HG02678 (cell line): ENCODE measurements around the gene DMRTB1.

Experiments used
- ATAC-seq: cut with Tn5 transposase; IDR thresholded peaks from one replicate; pipeline ENCODE4 v1.9.1; 2021; ENCODE audit warnings: mild to moderate bottlenecking, moderate library complexity; ENCODE audit not compliant: unreplicated experiment

Gene DMRTB1

GRCh38 chr1:53484705-53485477 lies 25.7 kb downstream of the DMRTB1 start:
- no peak for ATAC-seq

- no peak for ATAC-seq
These were observed 26.5 kb downstream of the DMRTB1 start for GRCh38 chr1:53485478-53486394.

GRCh38 chr1:53486395-53487026 lies 27.3 kb downstream of the DMRTB1 start:
- no peak for ATAC-seq

DNA sequence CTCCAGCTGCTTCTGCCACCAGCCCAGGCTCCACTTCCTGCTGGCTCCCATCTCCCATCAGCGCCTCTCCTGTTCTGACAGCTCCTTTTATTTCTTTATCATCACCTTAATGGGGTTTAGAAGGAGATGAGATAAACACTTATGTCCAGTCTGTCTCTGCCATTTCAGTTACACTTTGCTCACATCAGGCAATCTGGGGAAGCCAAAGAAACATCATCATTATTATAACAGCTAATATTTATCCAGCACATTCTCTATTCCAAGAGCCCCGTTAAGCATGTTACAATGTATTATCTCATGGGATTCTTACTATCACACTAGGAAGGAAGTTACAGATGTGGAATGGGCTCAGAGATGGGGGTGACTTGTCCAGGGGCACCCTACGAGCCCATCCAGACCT lies 31.2 kb downstream of the DMRTB1 start:
- ATAC-seq = no peak

DNA sequence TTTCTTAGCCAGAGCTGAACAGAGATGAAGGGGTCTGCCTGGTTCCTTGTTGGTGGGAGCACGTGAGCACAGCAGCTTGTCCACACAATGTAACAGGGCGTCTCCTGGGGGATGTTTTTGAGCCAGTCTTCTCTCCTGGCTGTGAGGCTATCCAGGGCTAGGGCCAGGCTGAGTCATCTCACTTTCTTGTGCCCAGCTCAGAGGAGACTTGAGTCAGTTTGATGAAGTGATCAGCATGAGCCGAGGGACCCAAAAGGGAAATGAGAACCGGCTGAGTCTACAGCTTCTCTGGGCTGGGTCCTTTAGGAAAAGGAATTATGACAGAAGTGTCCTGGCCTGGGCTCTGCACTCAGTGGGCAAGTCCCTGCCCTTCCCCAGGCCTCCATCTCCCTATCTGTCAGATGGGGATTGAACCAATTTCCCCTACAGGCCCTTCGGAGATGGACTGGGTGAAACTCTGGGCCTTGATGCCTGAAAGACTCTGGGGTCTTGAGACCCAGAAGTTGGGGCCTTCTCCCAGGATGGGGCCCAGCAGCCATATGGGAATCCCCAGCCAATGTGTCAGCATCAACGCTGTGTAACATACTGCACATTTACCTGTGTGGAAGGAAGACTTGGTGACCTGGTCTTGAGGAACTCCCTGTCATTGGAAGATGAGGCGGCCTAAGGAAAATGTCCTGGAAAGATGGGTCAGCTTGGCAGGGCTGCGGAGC lies 36.6 kb downstream of the DMRTB1 start:
- no peak for ATAC-seq

- ATAC-seq = no peak
These were observed 39.4 kb downstream of the DMRTB1 start for GRCh38 chr1:53498555-53499131.

DNA sequence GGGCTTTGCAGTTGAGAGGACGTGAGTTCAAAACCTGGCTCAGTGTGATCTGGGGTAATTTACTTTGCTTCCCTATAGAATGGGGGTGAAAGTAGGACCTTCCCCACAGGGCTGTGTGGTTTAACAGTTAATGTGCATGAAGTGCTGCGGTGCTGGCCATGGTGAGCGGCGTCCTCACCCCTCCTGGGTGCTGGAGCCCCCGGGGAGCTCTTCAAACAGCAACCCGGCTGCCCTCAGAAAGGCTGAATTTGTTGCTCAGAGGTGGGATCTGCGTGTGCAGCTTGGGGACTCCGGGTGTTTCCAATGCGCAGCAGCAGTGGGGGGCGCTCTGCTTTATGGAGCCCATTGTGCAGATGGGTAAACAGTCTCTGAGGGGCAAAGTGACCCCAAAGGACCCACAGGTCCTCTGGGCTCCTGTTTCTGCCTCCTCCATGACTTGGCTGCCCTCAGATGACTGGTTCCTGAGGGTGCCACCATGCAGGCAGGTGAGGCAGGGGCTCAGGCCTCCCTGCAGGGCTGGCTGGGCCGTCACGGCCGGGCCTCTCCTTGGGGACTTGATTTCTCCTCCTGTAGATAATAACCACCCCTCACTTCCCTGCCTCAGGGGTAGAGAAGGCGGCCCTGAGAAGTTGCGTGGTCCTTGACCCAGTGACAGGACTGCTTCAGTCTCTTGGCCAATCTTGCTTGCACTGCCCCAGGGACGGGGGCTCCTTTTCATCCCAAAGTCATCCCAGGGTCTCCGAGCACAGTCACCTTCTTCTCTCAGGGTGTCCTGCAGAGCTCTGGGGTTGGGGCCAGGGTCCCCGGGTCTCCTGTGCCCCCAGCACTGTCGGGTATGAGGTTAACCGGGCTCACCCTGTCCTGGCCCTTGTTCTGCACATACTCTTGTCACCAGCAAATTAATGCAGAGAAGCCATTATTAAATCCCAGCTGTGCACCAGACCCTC lies 40.3 kb downstream of the DMRTB1 start:
- no peak for ATAC-seq

DNA sequence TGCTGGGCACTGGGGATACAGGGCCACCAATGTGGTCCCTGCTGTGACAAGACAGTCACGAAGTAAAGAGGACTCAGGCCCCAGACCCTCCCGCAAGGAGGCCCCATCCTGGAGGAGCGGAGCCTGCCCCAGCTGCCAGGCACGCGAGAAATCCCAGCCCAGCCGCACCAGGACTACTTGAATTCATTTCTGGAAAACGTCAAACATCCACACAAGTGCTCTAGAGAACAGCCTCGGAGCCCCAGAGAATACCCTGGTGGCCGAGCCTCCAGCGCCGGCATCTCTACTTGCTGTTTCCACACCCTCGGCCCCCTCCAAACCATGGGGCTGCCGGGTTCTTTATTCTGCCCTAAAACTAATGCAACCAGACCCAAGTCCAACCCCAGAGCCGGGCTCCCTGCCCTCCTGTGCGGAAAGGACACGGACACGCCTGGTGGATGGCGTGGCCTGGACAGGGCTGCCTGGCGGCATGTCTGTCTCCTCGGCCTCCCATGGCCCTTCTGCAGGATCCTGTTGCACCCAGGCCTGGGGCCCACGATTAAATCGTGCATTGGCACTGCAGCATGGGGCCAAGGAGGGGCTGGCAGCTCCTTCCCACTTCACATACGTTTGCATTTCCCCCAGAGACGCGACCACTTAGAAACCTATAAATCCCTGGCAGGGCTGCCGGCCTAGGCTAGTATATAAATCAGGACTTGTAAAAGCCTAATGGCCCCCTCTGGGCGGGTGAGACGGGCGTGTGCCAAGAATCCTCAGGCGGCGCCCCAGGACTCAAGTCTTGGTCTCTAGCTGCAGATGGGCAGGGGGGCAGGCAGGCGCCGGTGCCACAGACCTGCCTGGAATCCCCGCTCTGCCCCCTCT lies 41.2 kb downstream of the DMRTB1 start:
- ATAC-seq = no peak

DNA sequence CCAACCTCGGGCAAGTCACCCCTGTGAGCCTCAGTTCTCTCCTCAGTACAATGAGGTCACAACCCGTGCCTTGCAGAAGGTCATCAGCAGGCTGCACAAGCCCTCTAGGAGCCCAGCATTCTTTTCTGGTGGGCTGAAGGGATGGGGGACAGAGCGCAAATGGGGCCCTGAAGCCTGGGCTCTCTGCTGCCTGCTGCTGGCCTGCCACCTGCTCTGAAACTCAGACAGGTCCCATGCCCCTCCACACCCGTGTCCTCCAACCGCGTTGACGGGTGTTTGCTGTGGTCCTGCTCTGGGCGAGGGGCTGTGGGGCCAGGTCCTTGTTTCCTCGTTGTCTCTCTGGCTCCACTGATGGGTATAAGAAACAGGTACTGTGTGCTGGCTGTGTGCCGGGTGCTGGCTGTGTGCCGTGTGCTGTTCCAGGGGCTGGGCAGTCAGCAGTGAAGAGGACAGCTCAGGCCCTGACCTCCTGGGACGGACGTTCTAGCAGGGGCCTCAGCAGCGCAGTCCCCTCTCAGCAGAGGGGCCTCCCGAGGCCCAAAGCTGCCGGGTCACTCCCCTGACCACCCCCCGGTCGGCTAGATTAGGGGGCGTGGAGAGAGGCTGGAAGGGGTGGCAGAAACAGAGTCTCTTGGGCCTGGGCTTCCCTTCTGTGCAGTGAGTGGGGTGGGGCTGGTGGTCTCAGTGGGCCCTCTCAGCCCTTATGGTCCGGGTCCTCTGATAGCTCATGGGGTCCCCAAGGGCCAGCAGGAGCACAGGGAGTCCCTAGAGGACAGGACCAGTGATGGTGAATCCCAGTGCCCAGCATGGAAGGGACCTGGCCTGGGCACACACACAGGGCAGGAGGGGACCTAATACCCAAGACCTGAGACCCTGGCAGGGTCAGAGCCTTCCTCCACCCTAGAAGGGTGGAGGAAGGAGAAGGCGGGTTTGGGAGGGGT lies 42.1 kb downstream of the DMRTB1 start:
- ATAC-seq = no peak

DNA sequence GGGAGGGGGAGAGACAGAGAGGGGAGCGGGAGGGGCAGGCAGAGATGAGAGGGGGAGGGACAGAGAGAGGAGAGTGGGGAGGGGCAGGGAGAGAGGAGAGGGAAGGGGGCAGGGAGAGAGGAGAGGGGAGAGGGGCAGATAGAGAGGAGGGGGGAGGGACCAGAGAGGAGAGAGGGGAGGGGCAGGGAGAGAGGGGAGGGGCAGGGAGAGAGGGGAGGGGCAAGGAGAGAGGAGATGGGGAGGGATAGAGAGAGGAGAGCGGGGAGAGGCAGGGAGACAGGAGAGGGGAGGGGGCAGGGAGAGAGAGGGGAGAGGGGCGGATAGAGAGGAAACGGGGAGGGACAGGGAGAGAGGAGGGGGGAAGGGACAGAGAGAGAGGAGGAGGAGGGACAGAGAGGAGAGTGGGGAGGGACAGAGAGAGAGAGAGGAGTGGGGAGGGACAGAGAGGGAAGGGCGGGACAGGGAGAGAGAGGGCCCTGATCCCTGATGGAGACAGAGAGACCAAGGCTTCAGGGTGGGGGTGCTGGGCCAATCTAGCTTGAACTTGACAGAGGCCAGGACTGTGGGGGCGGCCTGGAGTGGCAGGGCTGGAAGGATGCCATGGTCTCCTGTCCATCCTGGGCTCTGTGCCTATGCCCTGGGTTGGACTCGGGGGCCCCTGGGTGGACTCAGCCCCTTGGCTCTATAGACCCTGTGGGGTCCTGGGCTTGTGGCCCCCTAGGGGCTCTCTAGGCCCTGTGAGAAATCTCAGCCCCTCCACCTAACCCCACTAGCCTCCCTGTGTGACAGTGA lies 43.6 kb downstream of the DMRTB1 start:
- ATAC-seq = no peak

DNA sequence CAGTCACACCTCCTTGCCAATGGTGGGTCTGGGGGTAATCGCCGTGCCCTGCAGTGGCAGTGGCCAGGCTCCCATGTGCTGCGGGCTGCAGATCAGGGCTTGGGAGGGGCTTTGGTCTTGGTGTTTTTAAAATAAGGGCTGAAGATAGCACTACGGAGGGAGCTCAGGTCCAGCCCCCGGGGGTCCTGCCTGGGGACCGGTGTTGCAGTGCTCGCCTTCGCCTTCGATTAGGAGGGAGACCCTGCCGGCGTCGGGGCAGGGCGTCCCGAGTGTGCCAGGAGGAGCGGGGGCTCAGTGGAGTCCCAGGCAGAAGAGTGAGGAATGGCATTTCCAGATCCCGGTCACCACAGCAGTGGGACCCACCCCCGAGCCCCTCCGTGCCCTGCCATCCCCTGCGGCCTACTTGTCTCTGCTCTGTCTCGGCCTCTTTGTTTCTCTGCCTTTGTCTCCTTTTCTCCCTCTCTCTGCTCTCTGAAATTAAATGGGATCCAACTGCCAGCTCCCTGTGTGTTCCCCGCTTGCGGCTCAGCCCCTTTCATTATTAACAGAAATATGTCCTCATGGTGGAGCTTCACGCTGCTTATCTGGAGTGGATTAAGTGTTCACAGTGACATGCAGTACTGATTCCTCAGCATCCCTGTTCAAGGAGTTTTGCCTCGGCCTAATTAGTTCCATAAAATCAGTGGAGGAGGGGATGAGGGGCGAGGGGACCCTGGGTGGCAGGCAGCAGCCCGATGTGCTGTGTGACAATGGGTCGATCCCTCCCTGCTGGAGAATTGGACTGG lies 44.4 kb downstream of the DMRTB1 start:
- no peak for ATAC-seq

DNA sequence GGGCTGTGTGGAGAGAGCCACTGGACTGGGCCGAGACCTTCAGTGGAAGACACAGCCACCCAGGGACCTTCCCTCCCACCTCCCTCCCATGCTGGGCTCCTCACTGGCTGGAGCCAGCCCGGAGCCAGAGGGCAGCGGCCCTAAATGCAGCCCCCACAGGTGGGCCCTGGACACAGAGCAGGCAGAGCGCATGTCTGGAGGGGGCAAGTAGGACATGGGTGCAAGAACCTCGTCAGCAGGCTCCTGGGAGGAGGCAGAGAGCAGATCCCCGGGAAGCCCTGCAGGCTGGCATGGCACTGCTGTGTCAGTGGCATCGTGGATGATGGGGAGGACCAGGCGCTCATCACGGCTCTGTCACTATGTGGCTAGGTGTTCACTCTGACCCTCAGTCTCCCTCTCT lies 45.7 kb downstream of the DMRTB1 start:
- no peak for ATAC-seq

GRCh38 chr1:53505401-53505800 lies 46.2 kb downstream of the DMRTB1 start:
- no peak for ATAC-seq

GRCh38 chr1:53505891-53506290 lies 46.7 kb downstream of the DMRTB1 start:
- ATAC-seq = no peak

DNA sequence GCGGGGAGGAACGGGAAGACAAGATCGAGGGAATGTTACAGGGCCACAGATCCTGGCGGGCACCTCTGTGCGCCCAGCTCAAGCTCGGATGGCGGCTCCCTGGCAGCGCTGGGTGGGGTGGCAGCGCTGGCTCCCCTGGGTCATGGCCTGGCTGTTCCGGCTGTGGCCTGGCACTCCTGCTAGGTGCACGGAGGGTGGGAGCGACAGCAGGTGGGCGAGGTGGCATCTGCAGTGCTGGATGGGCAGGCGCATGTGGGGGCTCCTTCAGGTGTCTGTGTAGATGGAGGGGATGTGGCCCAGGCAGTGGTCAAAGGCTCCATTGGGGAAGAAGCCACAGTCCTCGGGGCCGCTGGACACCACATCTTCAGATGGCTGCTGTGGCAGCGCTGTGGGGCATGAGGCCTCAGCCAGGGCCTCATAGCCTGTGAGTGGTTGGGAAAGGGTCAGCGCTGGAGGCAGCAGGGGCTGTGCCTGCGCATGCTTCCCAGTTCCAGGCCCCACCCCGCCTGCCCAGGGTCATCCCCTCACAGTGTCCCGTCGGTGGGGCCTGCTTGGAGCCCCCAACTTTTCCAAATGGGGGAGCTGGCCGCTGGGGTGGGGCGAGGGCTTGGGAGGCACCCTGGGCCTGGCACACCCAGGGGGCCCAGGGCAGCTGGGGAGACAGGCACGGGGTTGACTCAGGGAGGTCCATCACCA lies 47.3 kb downstream of the DMRTB1 start:
- no peak for ATAC-seq
